GM12878 (cell line): Measurements from ENCODE around the gene TP73. TPM values are rescaled to one million over a fixed set of nuclear protein-coding genes. Genes with fewer than 3 reads are reported as not detected.

Experiments
- ATAC-seq: fragments of 200-7000 bp; cut with Tn5 transposase; 3 replicates; pipeline ENCODE4 v1.9.1; 2020; ENCODE audit warnings: mild to moderate bottlenecking, moderate library complexity
- BruUV-seq: library from RNA; stranded (reverse); fragments of 400-500 nt; replicated peaks from 2 replicates; lab custom pipeline; 2021; lab: Mats Ljungman, UMichigan
- CTCF ChIA-PET: fragments of 300-600 bp; sonication (Branson Sonifier 250); formaldehyde crosslinking; extraction: SDS; loops from one replicate; lab custom pipeline; 2021; ENCODE audit warnings: inconsistent platforms; lab: Yijun Ruan, JAX
- POLR2A ChIA-PET: fragments of 350-600 bp; formaldehyde crosslinking; extraction: SDS; loops from one replicate; lab custom pipeline; 2021; ENCODE audit warnings: inconsistent platforms; lab: Charles Lee
- RAD21 ChIA-PET: fragments of 300-600 bp; sonication (Branson Sonifier 250); formaldehyde crosslinking; loops from one replicate; lab custom pipeline; 2023; ENCODE audit warnings: antibody characterized with exemption; ENCODE audit not compliant: unreplicated experiment; lab: Charles Lee
- SMC1A ChIA-PET: fragments of 300-600 bp; sonication (Branson Sonifier 250); formaldehyde crosslinking; loops from one replicate; lab custom pipeline; 2023; ENCODE audit not compliant: unreplicated experiment, uncharacterized antibody; lab: Charles Lee
- DNase-seq: peaks from one replicate; pipeline ENCODE4 v3.0.0-alpha.2; 2011; ENCODE audit warnings: low read depth, low spot score
- FAIRE-seq: peaks from 3 replicates; lab custom pipeline; 2011; peaks lifted over from hg19 to GRCh38; lab: Jason Lieb, UNC
- H2AFZ ChIP-seq: 2 replicates; pipeline ENCODE4 v1.6.0; 2011; ENCODE audit warnings: low read depth, low read length, control low read depth; ENCODE audit not compliant: control insufficient read depth
- H3K27ac ChIP-seq: 2 replicates; pipeline ENCODE4 v1.5.1; 2011; ENCODE audit warnings: control low read depth; ENCODE audit not compliant: control insufficient read depth, insufficient read depth
- H3K27me3 ChIP-seq, 2 experiments: replicated peaks in 1 of 2; 2 replicates each; pipeline versions ENCODE4 v1.6.0 to v1.6.1; 2011; ENCODE audit warnings: low read length in 1 of 2; ENCODE audit not compliant: control insufficient read depth in 2 of 2, insufficient read depth in 2 of 2
- H3K36me3 ChIP-seq, 2 experiments: 2 replicates each; pipeline ENCODE4 v1.5.1; 2011; ENCODE audit warnings: low read length in 1 of 2; ENCODE audit not compliant: control insufficient read depth in 2 of 2, insufficient read depth in 2 of 2
- H3K4me1 ChIP-seq: 2 replicates; pipeline ENCODE4 v1.6.1; 2011; ENCODE audit warnings: mild to moderate bottlenecking, low read length, moderate library complexity, mixed read lengths; ENCODE audit not compliant: control insufficient read depth, insufficient read depth
- H3K4me2 ChIP-seq: 2 replicates; pipeline ENCODE4 v1.6.0; 2011; ENCODE audit warnings: control low read depth; ENCODE audit not compliant: control insufficient read depth, insufficient read depth
- H3K4me3 ChIP-seq: fragments of 200-600 bp; sonication (generic); 2 replicates; pipeline ENCODE4 v1.5.1; 2016
- H3K79me2 ChIP-seq: 2 replicates; pipeline ENCODE4 v1.6.0; 2011; ENCODE audit warnings: low read length; ENCODE audit not compliant: control insufficient read depth, insufficient read depth
- H3K9ac ChIP-seq: 2 replicates; pipeline ENCODE4 v1.8.0; 2011; ENCODE audit warnings: low read length, control low read depth, mixed read lengths; ENCODE audit not compliant: control insufficient read depth, insufficient read depth
- H3K9me3 ChIP-seq: replicated peaks from 3 replicates; pipeline ENCODE4 v1.5.1; 2011; ENCODE audit warnings: mild to moderate bottlenecking, low read length; ENCODE audit not compliant: control insufficient read depth, insufficient read depth
- H4K20me1 ChIP-seq: 2 replicates; pipeline ENCODE4 v1.6.0; 2011; ENCODE audit not compliant: control insufficient read depth, insufficient read depth
- CBX5 ChIP-seq: sonication (generic); IDR thresholded peaks from 2 replicates; pipeline ENCODE4 v1.6.1; 2016; ENCODE audit warnings: low read depth, moderate library complexity, mild to moderate bottlenecking, inconsistent platforms
- CUX1 ChIP-seq: IDR thresholded peaks from 2 replicates; pipeline ENCODE4 v1.6.1; 2012; ENCODE audit warnings: improper control_type of control experiment, low read depth, low read length; ENCODE audit not compliant: insufficient replicate concordance
- E4F1 ChIP-seq: fragments of 450-650 bp; IDR thresholded peaks from 2 replicates; pipeline ENCODE4 v1.6.1; 2018; ENCODE audit warnings: borderline replicate concordance, mild to moderate bottlenecking; ENCODE audit not compliant: partially characterized antibody
- FOXM1 ChIP-seq: IDR thresholded peaks from 2 replicates; pipeline ENCODE4 v1.6.1; 2012; ENCODE audit warnings: low read depth, mild to moderate bottlenecking, inconsistent platforms, low read length, moderate library complexity
- ZNF687 ChIP-seq: fragments of 450-650 bp; IDR thresholded peaks from 2 replicates; pipeline ENCODE4 v1.6.1; 2017; ENCODE audit warnings: mild to moderate bottlenecking, moderate library complexity
- WGBS: methylation state at CpG from one replicate; pipeline ENCODE4 v1.1.6; 2016; ENCODE audit warnings: low lambda C conversion rate; ENCODE audit not compliant: insufficient replicate concordance, insufficient coverage; ENCODE audit errors: missing lambda C conversion rate; 5-methylcytosine and 5-hydroxymethylcytosine counted together
- in situ Hi-C: fragments of 300-500 bp; cut with MboI; formaldehyde crosslinking; loops from 9 replicates; pipeline ENCODE4 v1.14.3; 2018; ENCODE audit warnings: mixed read lengths
- intact Hi-C: fragments of 100-400 bp; cut with micrococcal nuclease; formaldehyde crosslinking; loops from one replicate; pipeline ENCODE4 v1.14.2; 2022; ENCODE audit not compliant: unreplicated experiment
- polyA plus RNA-seq, 11 experiments: library from polyadenylated mRNA; depleted of rRNA in 4 of 11; unstranded in 6 of 11; stranded (reverse) in 5 of 11; fragments of >200 nt; fragmentation: Nextera tagmentation in 4 of 11; fragmentation: Illumina TruSeq in 1 of 11; extraction: Ambion mirVana in 4 of 11; extraction: Trizol in 1 of 11; gene quantifications; 1 replicate in 1 of 11; 2 replicates in 10 of 11; pipeline versions ENCODE4 v1.2.1 to v1.2.3, GENCODE V29; 2011 to 2016; ENCODE audit warnings: inconsistent platforms in 2 of 11, missing spikeins in 2 of 11, low read depth in 1 of 11
- total RNA-seq, 4 experiments: library from RNA; depleted of rRNA in 3 of 4; stranded (reverse); fragments of >200 nt in 3 of 4; fragmentation: Illumina TruSeq in 1 of 4; extraction: Trizol in 1 of 4; gene quantifications; 2 replicates each; pipeline versions ENCODE4 v1.2.1 to v1.2.3, GENCODE V29; 2013 to 2021

The TP73 gene
- total and polyA plus RNA-seq, 10 of the 15 experiments (the other 5 are each of a cell fraction or from before 2014, with no cell fraction given): 0.08 to 54.2 (median 14.9) TPM

- TF ChIP-seq CUX1: no peak
Measured at GRCh38 chr1:3727825-3728776, 75.8 kb downstream of the TP73 start (continued).

- Histone ChIP-seq H3K36me3 (peaks cover 0 to 34% of the 10 kb centered on the region in 2 experiments; a peak in 2 of 4 replicates), H3K27ac (no peak overlapping the region), H3K4me2 (no peak overlapping the region), H3K79me2 (no peaks in the 10 kb centered on the region), H3K9ac (no peak overlapping the region), H2AFZ (no peak overlapping the region), H3K4me1 (no peaks in the 10 kb centered on the region), H3K4me3 (no peak overlapping the region), H4K20me1 (no peaks in the 10 kb centered on the region), H3K27me3 (no peaks in the 10 kb centered on the region), H3K9me3 (no peaks in the 10 kb centered on the region)
- ChIA-PET CTCF (no interaction called here), POLR2A (no interaction called here), RAD21 (no interaction called here), SMC1A (no interaction called here)
- DNase-seq (no peak), ATAC-seq (no peak), FAIRE-seq (no peak)
- in situ Hi-C loops (no loop called here), intact Hi-C loops (no loop called here)
- no TSS peak for BruUV-seq
- WGBS: 59% methylated on average over 30 of the region's 32 CpGs
- TF ChIP-seq FOXM1 (no peak), ZNF687 (no peak), CBX5 (no peak), E4F1 (no peak)
Measured at GRCh38 chr1:3729594-3730542, 77.6 kb downstream of the TP73 start.
